GM10266 (cell line): ENCODE results near the gene DTWD2.
"Not testable (repeated sequence)": the region's sequence is repeated elsewhere in the genome, so short reads cannot be mapped to it uniquely, and the experiment has no call there.

Experiments used
- DNase-seq: peaks from one replicate; pipeline ENCODE4 v3.0.0; 2012; ENCODE audit errors: extremely low spot score
- TF ChIP-seq, protein P1 (sequence below): IDR thresholded peaks from 2 replicates; pipeline ENCODE4 v1.5.1; 2012; ENCODE audit warnings: mild to moderate bottlenecking, low read depth; ENCODE audit not compliant: control insufficient read depth, insufficient read depth; ENCODE audit errors: missing control alignments

The DTWD2 gene

GRCh38 chr5:118862596-118862995 lies 125.8 kb downstream of the DTWD2 start:
- TF ChIP-seq, protein P1, sequence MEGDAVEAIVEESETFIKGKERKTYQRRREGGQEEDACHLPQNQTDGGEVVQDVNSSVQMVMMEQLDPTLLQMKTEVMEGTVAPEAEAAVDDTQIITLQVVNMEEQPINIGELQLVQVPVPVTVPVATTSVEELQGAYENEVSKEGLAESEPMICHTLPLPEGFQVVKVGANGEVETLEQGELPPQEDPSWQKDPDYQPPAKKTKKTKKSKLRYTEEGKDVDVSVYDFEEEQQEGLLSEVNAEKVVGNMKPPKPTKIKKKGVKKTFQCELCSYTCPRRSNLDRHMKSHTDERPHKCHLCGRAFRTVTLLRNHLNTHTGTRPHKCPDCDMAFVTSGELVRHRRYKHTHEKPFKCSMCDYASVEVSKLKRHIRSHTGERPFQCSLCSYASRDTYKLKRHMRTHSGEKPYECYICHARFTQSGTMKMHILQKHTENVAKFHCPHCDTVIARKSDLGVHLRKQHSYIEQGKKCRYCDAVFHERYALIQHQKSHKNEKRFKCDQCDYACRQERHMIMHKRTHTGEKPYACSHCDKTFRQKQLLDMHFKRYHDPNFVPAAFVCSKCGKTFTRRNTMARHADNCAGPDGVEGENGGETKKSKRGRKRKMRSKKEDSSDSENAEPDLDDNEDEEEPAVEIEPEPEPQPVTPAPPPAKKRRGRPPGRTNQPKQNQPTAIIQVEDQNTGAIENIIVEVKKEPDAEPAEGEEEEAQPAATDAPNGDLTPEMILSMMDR = no peak
- DNase-seq = no peak

DNA sequence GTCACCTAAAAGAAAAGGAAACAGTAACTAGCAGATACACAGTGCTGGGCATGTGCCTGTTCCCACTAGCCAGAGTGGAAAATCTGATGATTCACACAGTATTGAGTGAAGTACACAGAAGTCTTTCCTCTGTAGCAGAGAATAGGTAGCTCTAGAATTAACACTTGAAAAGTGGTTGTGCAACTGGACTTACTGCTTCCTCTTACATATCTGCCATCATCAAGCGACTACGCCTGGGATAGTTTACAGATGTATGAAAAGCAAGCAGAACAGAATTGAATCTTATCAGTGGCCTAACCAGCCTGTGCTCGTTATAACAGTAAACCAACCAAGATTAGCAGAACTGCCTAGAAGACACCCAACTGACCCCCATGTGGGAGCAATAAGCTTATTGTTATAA lies 130.6 kb downstream of the DTWD2 start:
- DNase-seq = no peak
- TF ChIP-seq, protein P1 = no peak

GRCh38 chr5:118854819-118855218 lies 133.5 kb downstream of the DTWD2 start:
- TF ChIP-seq, protein P1 = no peak
- DNase-seq = no peak

DNA sequence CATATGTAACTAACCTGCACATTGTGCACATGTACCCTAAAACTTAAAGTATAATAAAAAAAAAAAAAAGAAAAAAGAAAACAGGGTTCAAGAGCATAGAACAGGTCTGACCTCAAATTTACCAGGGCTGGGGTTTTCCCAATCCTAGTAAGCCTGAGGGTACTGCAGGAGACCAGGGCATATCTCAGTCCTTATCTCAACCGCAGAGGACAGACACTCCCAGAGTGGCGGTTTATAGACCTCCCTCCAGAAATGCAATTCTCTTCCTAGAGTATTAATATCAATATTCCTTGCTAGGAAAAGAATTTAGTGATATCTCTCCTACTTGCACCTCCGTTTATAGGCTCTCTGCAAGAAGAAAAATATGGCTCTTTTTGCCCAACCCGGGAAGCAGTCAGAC lies 136.6 kb downstream of the DTWD2 start:
- DNase-seq = not testable (repeated sequence)

DNA sequence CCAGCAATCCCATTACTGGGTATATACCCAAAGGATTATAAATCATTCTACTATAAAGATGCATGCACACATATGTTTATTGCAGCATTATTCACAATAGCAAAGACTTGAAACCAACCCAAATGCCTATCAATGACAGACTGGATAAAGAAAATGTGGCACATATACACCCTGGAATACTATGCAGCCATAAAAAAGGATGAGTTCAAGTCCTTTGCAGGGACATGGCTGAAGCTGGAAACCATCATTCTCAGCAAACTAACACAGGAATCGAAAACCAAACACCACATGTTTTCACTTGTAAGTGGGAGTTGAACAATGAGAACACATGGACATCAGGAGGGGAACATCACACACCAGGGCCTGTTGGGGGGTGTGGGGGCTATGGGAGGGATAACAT lies 138.8 kb downstream of the DTWD2 start:
- not testable (repeated sequence) for DNase-seq

- DNase-seq = no peak
- TF ChIP-seq, protein P1 = no peak
Observed at GRCh38 chr5:118844351-118844750, 144.0 kb downstream of the DTWD2 start.

DNA sequence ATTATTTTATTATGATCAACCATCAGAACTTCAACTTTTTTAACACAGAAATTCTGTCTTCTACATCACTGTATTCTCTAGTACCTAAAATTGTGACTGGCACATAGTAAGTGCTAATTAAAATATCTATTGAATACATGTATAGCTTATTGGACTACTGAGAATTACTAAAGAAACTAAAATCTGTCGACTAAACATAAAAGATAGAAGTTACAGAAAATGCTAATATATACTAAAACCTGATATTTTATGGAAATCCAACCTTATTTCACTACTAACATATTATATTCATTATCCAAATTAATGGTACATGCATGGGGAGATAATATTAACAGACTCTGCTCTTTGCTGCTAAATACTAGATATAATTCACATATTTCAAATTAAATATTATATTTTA lies 153.6 kb downstream of the DTWD2 start:
- no peak for DNase-seq
- TF ChIP-seq, protein P1 = no peak

- no peak for DNase-seq
- TF ChIP-seq, protein P1 = no peak
Observed at GRCh38 chr5:118832974-118833373, 155.4 kb downstream of the DTWD2 start.
